GM12875 (cell line): ENCODE results near the gene EXOC2.

Experiments used
- H3K4me3 ChIP-seq: one replicate; pipeline ENCODE4 v1.5.1; 2011; ENCODE audit warnings: low read depth, low read length, control low read depth
- TF ChIP-seq, protein P1 (sequence below): IDR thresholded peaks from 2 replicates; pipeline ENCODE4 v1.5.1; 2011; ENCODE audit warnings: low read depth, mild to moderate bottlenecking, control low read depth, inconsistent platforms, low read length, moderate library complexity, borderline replicate concordance; ENCODE audit not compliant: insufficient read depth

EXOC2 gene

DNA sequence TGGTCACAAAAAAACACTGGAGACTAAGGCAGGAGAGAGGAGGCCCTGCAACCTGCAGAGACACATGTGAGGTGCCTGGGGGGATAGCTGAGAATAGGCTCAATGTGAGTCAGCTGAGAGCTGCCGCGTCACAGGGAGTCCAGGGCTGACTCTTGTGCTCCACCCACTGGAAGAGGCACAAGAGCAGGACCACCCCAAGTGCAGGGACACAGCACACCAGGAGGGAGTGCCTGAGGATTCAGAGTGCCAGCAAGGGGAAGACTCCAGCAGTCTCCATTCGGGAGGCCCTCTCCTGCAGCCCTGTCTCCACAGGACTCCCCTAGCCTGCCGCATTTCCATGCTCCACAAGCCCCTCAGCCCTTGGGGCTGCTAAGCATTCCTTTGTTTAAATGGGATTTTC, 141.5 kb downstream of the EXOC2 start:
- H3K4me3 ChIP-seq, result no peak overlapping the region
- TF ChIP-seq, protein P1, sequence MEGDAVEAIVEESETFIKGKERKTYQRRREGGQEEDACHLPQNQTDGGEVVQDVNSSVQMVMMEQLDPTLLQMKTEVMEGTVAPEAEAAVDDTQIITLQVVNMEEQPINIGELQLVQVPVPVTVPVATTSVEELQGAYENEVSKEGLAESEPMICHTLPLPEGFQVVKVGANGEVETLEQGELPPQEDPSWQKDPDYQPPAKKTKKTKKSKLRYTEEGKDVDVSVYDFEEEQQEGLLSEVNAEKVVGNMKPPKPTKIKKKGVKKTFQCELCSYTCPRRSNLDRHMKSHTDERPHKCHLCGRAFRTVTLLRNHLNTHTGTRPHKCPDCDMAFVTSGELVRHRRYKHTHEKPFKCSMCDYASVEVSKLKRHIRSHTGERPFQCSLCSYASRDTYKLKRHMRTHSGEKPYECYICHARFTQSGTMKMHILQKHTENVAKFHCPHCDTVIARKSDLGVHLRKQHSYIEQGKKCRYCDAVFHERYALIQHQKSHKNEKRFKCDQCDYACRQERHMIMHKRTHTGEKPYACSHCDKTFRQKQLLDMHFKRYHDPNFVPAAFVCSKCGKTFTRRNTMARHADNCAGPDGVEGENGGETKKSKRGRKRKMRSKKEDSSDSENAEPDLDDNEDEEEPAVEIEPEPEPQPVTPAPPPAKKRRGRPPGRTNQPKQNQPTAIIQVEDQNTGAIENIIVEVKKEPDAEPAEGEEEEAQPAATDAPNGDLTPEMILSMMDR, result no peak

DNA sequence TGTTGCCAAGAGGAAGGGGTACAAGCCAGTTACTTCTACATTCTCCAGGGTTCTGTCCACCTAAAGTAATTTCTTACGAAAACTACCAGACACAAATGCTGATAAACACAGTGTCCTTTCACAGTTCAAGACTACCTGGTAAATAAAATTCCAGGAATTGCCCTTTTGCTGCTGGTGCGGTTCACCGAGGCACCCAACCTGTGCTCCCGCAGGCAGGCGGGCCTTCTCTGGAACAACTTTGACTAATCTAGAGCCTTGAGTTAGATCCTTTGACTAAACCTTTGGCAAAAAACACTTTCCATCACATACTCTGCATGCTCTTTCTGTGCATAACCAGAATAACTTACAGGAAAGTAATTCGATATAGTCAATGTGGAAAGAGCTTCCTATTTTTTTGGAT, 143.0 kb downstream of the EXOC2 start:
- no peak overlapping the region for H3K4me3 ChIP-seq
- TF ChIP-seq, protein P1, result no peak

DNA sequence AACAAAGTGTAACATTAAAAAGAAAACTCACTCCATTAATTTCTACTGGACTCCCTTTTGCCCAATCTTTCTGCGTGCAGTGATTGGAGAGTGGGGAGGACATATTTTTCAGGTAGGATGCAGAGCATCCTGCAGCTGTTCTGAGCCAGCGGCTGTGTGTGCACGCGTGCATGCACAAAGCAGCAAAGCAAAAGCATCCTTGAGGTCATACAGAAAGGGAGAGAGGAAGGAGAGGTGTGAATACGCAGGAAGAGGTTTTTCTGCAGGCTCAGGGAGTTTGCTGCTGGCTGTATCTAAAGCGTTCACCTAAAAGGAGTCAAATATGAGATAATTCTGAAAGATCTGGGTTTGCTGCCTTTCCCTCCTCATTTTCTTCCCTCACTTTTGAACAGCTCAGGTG, 144.4 kb downstream of the EXOC2 start:
- TF ChIP-seq, protein P1, result no peak

DNA sequence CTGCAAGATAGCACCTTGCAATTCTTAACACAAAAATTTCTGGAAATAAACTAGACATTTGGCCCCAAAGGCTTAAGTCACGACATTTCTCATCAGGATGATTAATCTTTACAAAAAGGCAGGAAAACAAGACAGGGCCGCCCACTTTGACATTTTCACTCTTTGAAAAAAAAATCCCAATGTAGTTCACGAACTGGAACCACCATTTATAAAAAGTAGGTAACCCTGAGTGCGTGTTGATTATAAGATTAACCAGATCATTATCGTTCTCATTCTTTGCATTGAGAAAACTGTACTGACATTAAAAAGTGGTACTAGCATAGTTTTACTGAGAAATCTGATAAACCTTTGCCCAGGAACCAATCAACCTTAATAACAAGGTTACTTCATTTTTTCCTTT, 144.8 kb downstream of the EXOC2 start:
- TF ChIP-seq, protein P1, result no peak
- H3K4me3 ChIP-seq, result no peak overlapping the region

More for the DNA sequence above, 144.4 kb downstream of the EXOC2 start:
- no peak overlapping the region for H3K4me3 ChIP-seq

DNA sequence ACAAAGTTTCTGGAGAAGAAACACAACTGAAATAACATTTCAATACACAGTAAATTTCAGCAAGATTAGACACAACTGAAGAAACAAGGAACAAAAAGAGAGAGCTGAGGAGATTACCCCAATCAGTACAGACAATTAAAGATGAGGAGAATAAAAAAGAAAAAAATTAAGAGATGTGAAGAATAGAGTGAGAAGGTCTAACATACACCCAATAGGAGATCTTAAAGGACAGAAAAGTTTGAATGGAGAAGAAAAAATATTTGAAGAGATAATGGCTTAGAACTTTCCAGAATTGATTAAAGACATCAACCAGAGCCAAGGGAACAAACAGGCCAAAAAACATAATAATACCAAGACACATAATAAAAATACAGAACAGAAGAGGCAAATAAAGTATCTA, 152.4 kb downstream of the EXOC2 start:
- TF ChIP-seq, protein P1, result no peak
- H3K4me3 ChIP-seq, result no peak overlapping the region

DNA sequence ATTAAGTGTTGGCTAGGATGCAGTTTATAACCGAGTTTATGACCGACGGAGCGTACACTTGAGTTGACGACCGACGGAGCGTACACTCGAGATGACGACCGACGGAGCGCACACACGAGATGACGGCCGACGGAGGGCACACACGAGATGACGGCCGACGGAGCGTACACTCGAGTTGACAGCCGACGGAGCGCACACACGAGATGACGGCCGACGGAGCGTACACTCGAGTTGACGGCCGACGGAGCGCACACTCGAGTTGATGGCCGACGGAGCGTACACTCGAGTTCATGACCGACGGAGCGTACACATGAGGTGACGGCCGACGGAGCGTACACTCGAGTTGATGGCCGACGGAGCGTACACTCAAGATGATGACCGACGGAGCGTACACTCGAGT, 155.8 kb downstream of the EXOC2 start:
- TF ChIP-seq, protein P1, result no peak
- H3K4me3 ChIP-seq, result no peak overlapping the region

DNA sequence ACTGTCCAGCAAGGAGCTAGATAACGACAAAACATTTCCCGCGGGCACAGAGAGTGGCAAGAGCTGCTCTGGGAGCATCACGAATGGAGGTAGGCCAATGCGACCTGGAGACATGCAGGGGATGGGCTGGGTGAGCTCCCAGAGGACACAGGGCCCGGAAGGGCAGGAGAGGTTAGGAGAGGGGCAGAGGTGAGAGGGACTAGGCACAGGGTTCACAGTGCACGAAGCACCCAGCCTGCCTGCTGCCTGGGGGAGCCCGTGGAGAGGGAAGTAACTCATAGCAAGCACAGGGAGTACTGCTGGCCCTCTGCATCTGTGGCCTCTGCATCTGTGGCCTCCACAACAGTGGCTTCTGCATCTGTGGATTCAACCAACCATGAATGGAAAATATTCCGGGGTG, 162.5 kb downstream of the EXOC2 start:
- H3K4me3 ChIP-seq, result no peak overlapping the region
- TF ChIP-seq, protein P1, result no peak
